ENCODE measurements around the gene DUSP21. TPM values are rescaled to one million over a fixed set of nuclear protein-coding genes. Genes with fewer than 3 reads are reported as not detected.

The DUSP21 gene
- polyA plus RNA-seq, 1 donor from 2014 or later: not detected

- Histone ChIP-seq H3K27ac (ENCODE audit: low read length) (no peak overlapping the region), H4K20me1 (ENCODE audit: insufficient read depth) (no peaks in the 10 kb centered on the region), H3K9me3 (ENCODE audit: low read length) (no peaks in the 10 kb centered on the region), H3K4me3 (ENCODE audit: low read length) (no peak overlapping the region), H3K79me2 (replicated peaks; ENCODE audit: insufficient read depth, low read length) (no peaks in the 10 kb centered on the region), H3K9me2 (ENCODE audit: insufficient read depth, low read length) (no peaks in the 10 kb centered on the region), H3K36me3 (ENCODE audit: insufficient read depth, low read length) (no peaks in the 10 kb centered on the region), H3K27me3 (ENCODE audit: insufficient read depth, low read depth, low read length) (no peaks in the 10 kb centered on the region), H3K4me2 (ENCODE audit: low read length) (no peak overlapping the region), H3F3A (ENCODE audit: insufficient read depth, low read length, poor library complexity, severe bottlenecking) (no peaks in the 10 kb centered on the region), H3K9ac (ENCODE audit: low read length) (no peak overlapping the region), H2AFZ (ENCODE audit: low read depth, low read length) (no peak overlapping the region)
- TF ChIP-seq TAF1 (IDR thresholded peaks at IDR 0.05; ENCODE audit: low read depth) (no peak), SMC3 (conservative IDR thresholded peaks at IDR 0.05; ENCODE audit: poor library complexity) (no peak), POLR2AphosphoS5 (IDR thresholded peaks at IDR 0.05) (no peak), EZH2 (IDR thresholded peaks at IDR 0.05; ENCODE audit: borderline replicate concordance, insufficient read depth, low read length, poor library complexity, severe bottlenecking) (no peak), REST (IDR thresholded peaks at IDR 0.05; ENCODE audit: borderline replicate concordance) (no peak), EP300 (conservative IDR thresholded peaks at IDR 0.05; ENCODE audit: poor library complexity, severe bottlenecking) (no peak), CTCF (IDR thresholded peaks at IDR 0.05; ENCODE audit: poor library complexity, severe bottlenecking) (no peak), RAD21 (conservative IDR thresholded peaks at IDR 0.05) (no peak), MXI1 (conservative IDR thresholded peaks at IDR 0.05; ENCODE audit: poor library complexity, severe bottlenecking) (no peak)
These were observed 27.5 kb upstream of the DUSP21 start for GRCh38 chrX:44816367-44816766.

GRCh38 chrX:44817029-44817428 lies 26.8 kb upstream of the DUSP21 start:
- Histone ChIP-seq H2AFZ (ENCODE audit: low read depth, low read length) (no peak overlapping the region), H3K27me3 (ENCODE audit: insufficient read depth, low read depth, low read length) (no peaks in the 10 kb centered on the region), H4K20me1 (ENCODE audit: insufficient read depth) (no peaks in the 10 kb centered on the region), H3F3A (ENCODE audit: insufficient read depth, low read length, poor library complexity, severe bottlenecking) (no peaks in the 10 kb centered on the region), H3K36me3 (ENCODE audit: insufficient read depth, low read length) (no peaks in the 10 kb centered on the region), H3K9me3 (ENCODE audit: low read length) (no peaks in the 10 kb centered on the region), H3K9ac (ENCODE audit: low read length) (no peak overlapping the region), H3K4me3 (ENCODE audit: low read length) (no peak overlapping the region), H3K27ac (ENCODE audit: low read length) (no peak overlapping the region), H3K4me2 (ENCODE audit: low read length) (no peak overlapping the region), H3K79me2 (replicated peaks; ENCODE audit: insufficient read depth, low read length) (no peaks in the 10 kb centered on the region), H3K9me2 (ENCODE audit: insufficient read depth, low read length) (no peaks in the 10 kb centered on the region)
- TF ChIP-seq MXI1 (conservative IDR thresholded peaks at IDR 0.05; ENCODE audit: poor library complexity, severe bottlenecking) (no peak), TAF1 (IDR thresholded peaks at IDR 0.05; ENCODE audit: low read depth) (no peak), REST (IDR thresholded peaks at IDR 0.05; ENCODE audit: borderline replicate concordance) (no peak), RAD21 (conservative IDR thresholded peaks at IDR 0.05) (no peak), EZH2 (IDR thresholded peaks at IDR 0.05; ENCODE audit: borderline replicate concordance, insufficient read depth, low read length, poor library complexity, severe bottlenecking) (no peak), SMC3 (conservative IDR thresholded peaks at IDR 0.05; ENCODE audit: poor library complexity) (no peak), CTCF (IDR thresholded peaks at IDR 0.05; ENCODE audit: poor library complexity, severe bottlenecking) (no peak), POLR2AphosphoS5 (IDR thresholded peaks at IDR 0.05) (no peak), EP300 (conservative IDR thresholded peaks at IDR 0.05; ENCODE audit: poor library complexity, severe bottlenecking) (no peak)
